ENCODE measurements around the gene SPNS2.

DNA sequence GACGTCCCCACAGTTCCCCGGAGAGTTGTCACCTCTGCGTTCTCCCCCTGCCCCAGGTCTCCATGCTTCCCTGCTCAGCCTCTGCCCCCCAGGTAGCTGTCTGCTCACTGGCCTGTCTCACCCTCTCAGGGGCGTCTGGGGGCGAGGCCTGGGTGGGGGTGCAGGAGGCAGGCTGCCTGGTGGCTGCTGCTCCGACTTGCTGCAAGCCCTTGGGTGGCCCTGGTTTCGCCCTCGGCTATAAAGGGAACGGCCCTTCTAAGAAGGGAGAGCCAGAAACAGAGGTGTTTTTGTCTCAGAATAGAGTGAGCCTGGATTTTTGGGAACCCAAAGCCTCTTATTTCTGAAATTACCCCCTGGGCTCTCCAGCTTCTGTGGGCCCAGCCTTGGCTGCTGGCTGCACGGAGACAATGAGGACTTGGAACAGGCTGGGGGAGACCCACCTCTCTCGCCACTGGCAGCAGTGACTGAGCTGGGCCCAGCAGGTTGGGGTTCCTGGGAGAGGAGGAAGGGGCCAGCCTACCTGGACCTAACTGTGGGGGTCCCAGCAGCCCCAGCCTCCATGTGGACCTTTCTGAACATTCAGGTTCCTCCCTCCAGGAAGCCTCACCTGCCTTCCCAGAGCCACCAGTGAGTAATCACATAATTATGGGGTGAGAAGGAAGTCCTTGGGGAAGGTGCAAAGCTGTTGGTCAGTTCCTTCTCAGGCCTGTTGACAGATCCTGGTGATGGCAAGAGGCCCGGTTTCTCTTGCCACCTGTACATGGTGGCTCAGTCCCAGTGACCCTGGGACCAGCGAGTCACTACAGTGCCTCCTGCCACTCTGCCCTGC lies 15.5 kb upstream of the SPNS2 start:
- TF ChIP-seq CTCF (conservative IDR thresholded peaks at IDR 0.05; ENCODE audit: low read length): no peak
- no peak for TF ChIP-seq EZH2phosphoT487 (IDR thresholded peaks at IDR 0.05; ENCODE audit: borderline replicate concordance)
